HCT116 (cell line): ENCODE data around the gene DCAF11.

ENCODE experiments used
- JUND ChIP-seq: IDR thresholded peaks from 2 replicates; pipeline ENCODE4 v1.6.1; 2012
- SIN3A ChIP-seq: IDR thresholded peaks from 2 replicates; pipeline ENCODE4 v1.6.1; 2012; ENCODE audit warnings: low read depth
- TF ChIP-seq, protein P1 (sequence below), 3 experiments: fragments of 200-600 bp in 1 of 3; sonication (generic) in 1 of 3; IDR thresholded peaks in 2 of 3; conservative IDR thresholded peaks in 1 of 3; 2 replicates each; pipeline ENCODE4 v1.5.1; 2012 to 2017; ENCODE audit warnings: low read depth in 2 of 3, low read length in 2 of 3, antibody characterized with exemption in 1 of 3, borderline replicate concordance in 1 of 3, control low read depth in 1 of 3, mild to moderate bottlenecking in 1 of 3, mixed read lengths in 1 of 3, mixed run types in 1 of 3, moderate library complexity in 1 of 3; ENCODE audit not compliant: insufficient read depth in 1 of 3

DNA sequence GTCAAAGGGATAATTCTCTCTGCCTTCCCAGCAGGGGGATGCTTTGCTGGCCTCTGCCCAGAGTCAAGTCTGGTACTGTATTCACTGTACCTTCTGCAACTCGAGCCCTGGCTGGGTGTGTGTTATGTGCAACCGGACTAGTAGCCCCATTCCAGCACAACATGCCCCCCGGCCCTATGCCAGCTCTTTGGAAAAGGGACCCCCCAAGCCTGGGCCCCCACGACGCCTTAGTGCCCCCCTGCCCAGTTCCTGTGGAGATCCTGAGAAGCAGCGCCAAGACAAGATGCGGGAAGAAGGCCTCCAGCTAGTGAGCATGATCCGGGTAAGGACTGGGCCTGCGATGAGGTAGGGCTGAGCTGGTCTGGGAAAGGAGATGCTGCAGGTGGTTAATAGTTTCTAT, 36.0 kb downstream of the DCAF11 start:
- TF ChIP-seq, protein P1, sequence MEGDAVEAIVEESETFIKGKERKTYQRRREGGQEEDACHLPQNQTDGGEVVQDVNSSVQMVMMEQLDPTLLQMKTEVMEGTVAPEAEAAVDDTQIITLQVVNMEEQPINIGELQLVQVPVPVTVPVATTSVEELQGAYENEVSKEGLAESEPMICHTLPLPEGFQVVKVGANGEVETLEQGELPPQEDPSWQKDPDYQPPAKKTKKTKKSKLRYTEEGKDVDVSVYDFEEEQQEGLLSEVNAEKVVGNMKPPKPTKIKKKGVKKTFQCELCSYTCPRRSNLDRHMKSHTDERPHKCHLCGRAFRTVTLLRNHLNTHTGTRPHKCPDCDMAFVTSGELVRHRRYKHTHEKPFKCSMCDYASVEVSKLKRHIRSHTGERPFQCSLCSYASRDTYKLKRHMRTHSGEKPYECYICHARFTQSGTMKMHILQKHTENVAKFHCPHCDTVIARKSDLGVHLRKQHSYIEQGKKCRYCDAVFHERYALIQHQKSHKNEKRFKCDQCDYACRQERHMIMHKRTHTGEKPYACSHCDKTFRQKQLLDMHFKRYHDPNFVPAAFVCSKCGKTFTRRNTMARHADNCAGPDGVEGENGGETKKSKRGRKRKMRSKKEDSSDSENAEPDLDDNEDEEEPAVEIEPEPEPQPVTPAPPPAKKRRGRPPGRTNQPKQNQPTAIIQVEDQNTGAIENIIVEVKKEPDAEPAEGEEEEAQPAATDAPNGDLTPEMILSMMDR (IDR thresholded peaks at IDR 0.05 in 2 of 3, conservative IDR thresholded peaks at IDR 0.05 in 1 of 3; ENCODE audit: borderline replicate concordance in 1 of 3, insufficient read depth in 1 of 3, low read depth in 2 of 3, low read length in 2 of 3), result no peak
- TF ChIP-seq SIN3A, result no peak
- TF ChIP-seq JUND, result no peak
